SHP77 treated with DMSO at 0.1 percent for 48 hours (cell line): Measurements from ENCODE around the gene ETNK1.
A peak's percentile ranks its signal among the peaks of the same experiment; 100 is the strongest.
"Not testable (repeated sequence)": the region's sequence is repeated elsewhere in the genome, so short reads cannot be mapped to it uniquely, and the experiment has no call there.

Experiments
- DNase-seq: peaks from one replicate; lab custom pipeline; 2025; lab: John Stamatoyannopoulos, UW

ETNK1 gene

GRCh38 chr12:22624870-22625761 lies at the start of gene ETNK1:
Gene ETNK1, plus strand, starts transcription at chr12:22625171. Its CDS starts 260 bp downstream, at chr12:22625431.
- DNase-seq = peak; percentile 51

GRCh38 chr12:22576065-22576464 lies 48.9 kb upstream of the ETNK1 start:
- no peak for DNase-seq

GRCh38 chr12:22576473-22576872 lies 48.5 kb upstream of the ETNK1 start:
- DNase-seq = no peak

- DNase-seq = no peak
Observed at GRCh38 chr12:22577667-22578066, 47.3 kb upstream of the ETNK1 start.

- no peak for DNase-seq
Observed at GRCh38 chr12:22578328-22578727, 46.6 kb upstream of the ETNK1 start.

GRCh38 chr12:22588817-22589216 lies 36.2 kb upstream of the ETNK1 start:
- no peak for DNase-seq

GRCh38 chr12:22593864-22594263 lies 31.1 kb upstream of the ETNK1 start:
- DNase-seq = no peak

GRCh38 chr12:22597539-22597938 lies 27.4 kb upstream of the ETNK1 start:
- not testable (repeated sequence) for DNase-seq

- DNase-seq = no peak
Observed at GRCh38 chr12:22598141-22598762, 26.7 kb upstream of the ETNK1 start.

GRCh38 chr12:22598763-22599161 lies 26.2 kb upstream of the ETNK1 start:
- DNase-seq = no peak

GRCh38 chr12:22600181-22600580 lies 24.8 kb upstream of the ETNK1 start:
- DNase-seq = no peak

- DNase-seq = no peak
Observed at GRCh38 chr12:22609501-22609900, 15.5 kb upstream of the ETNK1 start.

- DNase-seq = no peak
Observed at GRCh38 chr12:22610131-22610530, 14.8 kb upstream of the ETNK1 start.

- DNase-seq = not testable (repeated sequence)
Observed at GRCh38 chr12:22612822-22613221, 12.1 kb upstream of the ETNK1 start.

GRCh38 chr12:22615963-22616501 lies 8.9 kb upstream of the ETNK1 start:
- no peak for DNase-seq

- DNase-seq = no peak
Observed at GRCh38 chr12:22617630-22618029, 7.3 kb upstream of the ETNK1 start.

GRCh38 chr12:22624548-22624869 lies 462 bp upstream of the ETNK1 start:
- DNase-seq = no peak

GRCh38 chr12:22625762-22626294 lies 857 bp downstream of the ETNK1 start:
- no peak for DNase-seq

GRCh38 chr12:22626406-22626805 lies 1.4 kb downstream of the ETNK1 start:
- DNase-seq = no peak

- no peak for DNase-seq
Observed at GRCh38 chr12:22627371-22627770, 2.4 kb downstream of the ETNK1 start.

- no peak for DNase-seq
Observed at GRCh38 chr12:22628228-22628627, 3.3 kb downstream of the ETNK1 start.

GRCh38 chr12:22631863-22632463 lies 7.0 kb downstream of the ETNK1 start:
- no peak for DNase-seq

- DNase-seq = no peak
Observed at GRCh38 chr12:22634883-22635282, 9.9 kb downstream of the ETNK1 start.
